Measurements from ENCODE around the gene GSPT2.

Gene GSPT2

DNA sequence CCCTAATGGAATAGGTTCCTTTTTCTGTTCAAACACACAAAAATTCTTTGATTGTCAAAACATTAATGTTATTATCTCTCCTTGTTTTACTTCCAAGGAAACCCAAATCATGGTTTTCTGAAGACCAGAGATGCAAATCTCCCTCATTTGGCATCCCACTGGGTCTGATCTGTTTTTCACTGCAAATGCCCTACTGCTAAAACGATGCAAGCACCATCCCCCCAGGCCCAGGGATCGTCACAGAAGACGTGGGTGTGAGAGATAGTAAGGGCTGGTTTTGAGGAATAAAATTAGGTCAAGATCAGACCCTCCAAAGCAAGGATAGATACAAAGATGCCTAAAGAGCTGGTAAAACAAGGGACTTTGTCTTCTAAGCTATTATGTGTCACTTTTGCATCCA lies 33.6 kb downstream of the GSPT2 start:
- Histone ChIP-seq H3K9me3 (ENCODE audit: low read length) (no peaks in the 10 kb centered on the region), H2AFZ (ENCODE audit: low read depth, low read length) (no peak overlapping the region), H3K36me3 (ENCODE audit: insufficient read depth, low read length) (no peaks in the 10 kb centered on the region), H3K4me1 (ENCODE audit: insufficient read depth, low read length) (no peaks in the 10 kb centered on the region), H3K4me3 (ENCODE audit: low read length) (no peak overlapping the region), H3K27me3 (ENCODE audit: insufficient read depth, low read length) (peaks cover 11% of the 10 kb centered on the region)

DNA sequence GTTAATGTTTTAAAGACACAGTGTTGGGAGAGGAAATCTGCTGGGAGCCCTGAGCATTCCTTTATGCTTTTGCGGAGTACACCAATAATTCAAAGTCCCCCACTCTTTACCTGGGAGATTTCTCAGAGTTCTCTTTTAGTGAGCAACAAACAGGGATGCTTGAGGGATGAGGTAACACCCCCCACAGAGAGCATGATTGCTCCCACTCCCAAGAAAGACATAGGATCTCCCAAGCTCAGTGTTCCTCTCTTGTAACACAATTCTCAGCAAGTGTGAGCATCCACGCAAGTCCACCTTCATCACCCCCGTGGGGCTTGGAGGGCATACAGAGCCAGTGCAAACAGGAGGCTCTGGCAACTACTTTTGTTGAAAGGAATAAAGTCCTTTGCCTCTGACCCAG lies 36.1 kb downstream of the GSPT2 start:
- Histone ChIP-seq H3K4me3 (ENCODE audit: low read length) (no peak overlapping the region), H3K9me3 (ENCODE audit: low read length) (no peaks in the 10 kb centered on the region), H3K36me3 (ENCODE audit: insufficient read depth, low read length) (no peaks in the 10 kb centered on the region)

DNA sequence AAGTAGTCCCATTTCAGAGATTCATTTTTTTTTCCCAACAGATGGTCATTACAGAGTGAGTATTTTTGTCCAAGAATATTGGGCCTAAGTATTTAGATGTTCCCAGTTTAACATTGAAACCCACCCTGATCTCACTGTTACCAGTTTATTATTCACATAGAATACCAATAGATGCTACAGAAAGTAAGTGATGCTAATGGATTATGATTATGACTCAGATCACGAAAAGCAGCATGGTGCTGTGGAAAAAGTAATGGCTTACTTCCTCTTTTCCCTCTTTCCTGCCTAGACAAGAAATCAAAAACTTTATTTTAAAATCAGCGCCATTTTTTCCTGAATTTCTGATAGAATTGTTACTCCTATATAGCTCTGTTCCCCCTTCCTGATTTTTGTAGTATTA lies 51.9 kb downstream of the GSPT2 start:
- Histone ChIP-seq H3K4me1 (ENCODE audit: insufficient read depth, low read length) (no peaks in the 10 kb centered on the region), H3K36me3 (ENCODE audit: insufficient read depth, low read length) (no peaks in the 10 kb centered on the region), H3K4me3 (ENCODE audit: low read length) (no peak overlapping the region), H3K9me3 (ENCODE audit: low read length) (no peaks in the 10 kb centered on the region), H2AFZ (ENCODE audit: low read depth, low read length) (no peak overlapping the region), H3K27me3 (ENCODE audit: insufficient read depth, low read length) (peaks cover 15% of the 10 kb centered on the region)

More for the DNA sequence above, 36.1 kb downstream of the GSPT2 start:
- no peak overlapping the region for H2AFZ ChIP-seq (ENCODE audit: low read depth, low read length)
- peaks cover 15% of the 10 kb centered on the region for H3K27me3 ChIP-seq (ENCODE audit: insufficient read depth, low read length)
- H3K4me1 ChIP-seq (ENCODE audit: insufficient read depth, low read length), result no peaks in the 10 kb centered on the region
